Measurements from ENCODE around the gene LRRTM1. TPM values are rescaled to one million over a fixed set of nuclear protein-coding genes. Genes with fewer than 3 reads are reported as not detected.

LRRTM1 gene, protein sequence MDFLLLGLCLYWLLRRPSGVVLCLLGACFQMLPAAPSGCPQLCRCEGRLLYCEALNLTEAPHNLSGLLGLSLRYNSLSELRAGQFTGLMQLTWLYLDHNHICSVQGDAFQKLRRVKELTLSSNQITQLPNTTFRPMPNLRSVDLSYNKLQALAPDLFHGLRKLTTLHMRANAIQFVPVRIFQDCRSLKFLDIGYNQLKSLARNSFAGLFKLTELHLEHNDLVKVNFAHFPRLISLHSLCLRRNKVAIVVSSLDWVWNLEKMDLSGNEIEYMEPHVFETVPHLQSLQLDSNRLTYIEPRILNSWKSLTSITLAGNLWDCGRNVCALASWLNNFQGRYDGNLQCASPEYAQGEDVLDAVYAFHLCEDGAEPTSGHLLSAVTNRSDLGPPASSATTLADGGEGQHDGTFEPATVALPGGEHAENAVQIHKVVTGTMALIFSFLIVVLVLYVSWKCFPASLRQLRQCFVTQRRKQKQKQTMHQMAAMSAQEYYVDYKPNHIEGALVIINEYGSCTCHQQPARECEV
- 10 to 100 TPM; 20.2 to 32.1 (median 24.8) TPM for polyA plus RNA-seq (ENCODE audit: insufficient read length in 4 of 4)

- DNase-seq (ENCODE audit: low read depth in 4 of 4, low spot score in 3 of 4): no peak
These were observed at the start of gene LRRTM1 for GRCh38 chr2:80303909-80304837. Gene LRRTM1 (minus strand): TSS chr2:80304752. CDS start chr2:80303819, 933 bp downstream.

DNA sequence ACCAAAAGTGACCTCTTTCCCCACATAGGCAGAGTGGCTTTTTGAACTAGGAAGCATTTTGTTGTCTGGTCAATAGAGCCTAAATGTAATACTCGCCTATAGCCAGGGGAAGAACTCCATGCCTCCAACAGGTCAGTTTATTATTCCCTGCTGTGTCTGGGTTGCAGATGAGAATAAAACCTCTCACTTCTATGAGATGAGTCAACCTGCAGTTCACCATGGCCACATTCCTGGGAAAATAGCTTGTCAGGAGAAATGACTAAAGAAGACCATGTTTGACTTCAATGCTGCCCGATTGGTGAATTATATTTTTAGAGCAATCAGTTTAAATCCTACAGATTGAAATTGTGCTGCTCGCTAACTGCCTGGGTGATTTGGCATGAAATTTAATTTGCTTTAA is 46.7 kb upstream of the LRRTM1 start:
- no peak for DNase-seq (ENCODE audit: low read depth in 4 of 4, low spot score in 3 of 4)

DNA sequence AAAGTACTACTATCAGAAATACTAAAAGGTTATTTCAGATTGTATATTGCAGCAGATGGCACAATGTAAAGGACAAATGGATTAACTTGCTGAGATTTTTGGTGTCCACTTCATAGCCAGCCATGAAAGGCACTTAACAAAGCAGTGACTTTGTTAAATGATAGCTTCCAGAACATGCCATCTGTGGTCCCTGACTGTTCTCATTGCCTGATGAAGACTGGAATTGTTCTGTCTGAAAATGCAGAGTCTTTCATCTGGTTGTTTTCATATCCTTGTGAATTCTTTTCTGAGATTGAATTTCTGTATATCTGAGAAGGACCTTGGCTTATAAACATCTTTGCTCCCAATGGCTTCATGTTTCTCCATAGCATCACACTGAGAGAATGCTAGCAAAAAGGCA is 44.4 kb upstream of the LRRTM1 start:
- DNase-seq (ENCODE audit: low read depth in 4 of 4, low spot score in 3 of 4): no peak

- no peak for DNase-seq (ENCODE audit: low read depth in 4 of 4, low spot score in 3 of 4)
These were observed 43.5 kb upstream of the LRRTM1 start for GRCh38 chr2:80348078-80348477.

DNA sequence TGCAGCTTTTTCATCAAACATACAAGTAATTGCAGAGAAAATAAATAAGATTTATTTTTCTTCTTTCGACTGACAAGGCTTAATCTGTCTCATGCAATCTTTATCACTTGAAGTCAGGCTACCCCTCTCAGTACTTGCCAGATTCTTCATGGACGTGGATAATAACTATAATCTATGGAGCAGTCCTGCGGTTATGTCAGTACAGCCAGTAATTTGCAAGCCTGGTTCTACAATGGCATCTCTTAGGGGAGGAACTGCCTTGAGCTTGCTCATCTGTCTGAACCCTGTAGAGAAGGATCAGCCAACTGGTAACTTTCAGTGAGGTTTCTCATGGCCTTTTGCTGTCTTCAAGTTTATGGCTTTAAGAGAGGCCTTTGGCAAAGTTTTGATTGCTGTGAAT is 35.5 kb upstream of the LRRTM1 start:
- DNase-seq (ENCODE audit: low read depth in 4 of 4, low spot score in 3 of 4): no peak

- DNase-seq (ENCODE audit: low read depth in 4 of 4, low spot score in 3 of 4): no peak
These were observed 34.2 kb upstream of the LRRTM1 start for GRCh38 chr2:80338794-80339193.

- no peak for DNase-seq (ENCODE audit: low read depth in 4 of 4, low spot score in 3 of 4)
These were observed 30.9 kb upstream of the LRRTM1 start for GRCh38 chr2:80335411-80335810.

DNA sequence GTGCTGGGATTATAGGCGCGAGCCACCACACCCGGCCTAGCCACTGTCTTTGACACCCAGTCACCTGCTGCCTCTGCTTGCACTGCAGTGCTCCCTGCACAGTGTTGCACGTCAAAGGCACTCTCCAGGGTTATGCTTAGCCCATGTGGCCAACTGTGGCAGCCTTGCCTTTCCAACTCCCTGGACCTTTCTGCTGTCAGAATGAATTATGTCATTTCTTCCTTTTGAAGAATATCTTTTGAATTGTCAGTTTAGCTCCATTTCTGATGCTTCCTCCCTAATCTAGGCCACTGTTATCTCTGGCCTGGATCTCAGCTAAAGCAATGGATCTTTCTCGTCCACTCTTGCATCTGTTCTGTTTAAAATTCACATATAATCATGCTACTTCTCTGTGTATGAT is 29.3 kb upstream of the LRRTM1 start:
- DNase-seq (ENCODE audit: low read depth in 4 of 4, low spot score in 3 of 4): no peak

DNA sequence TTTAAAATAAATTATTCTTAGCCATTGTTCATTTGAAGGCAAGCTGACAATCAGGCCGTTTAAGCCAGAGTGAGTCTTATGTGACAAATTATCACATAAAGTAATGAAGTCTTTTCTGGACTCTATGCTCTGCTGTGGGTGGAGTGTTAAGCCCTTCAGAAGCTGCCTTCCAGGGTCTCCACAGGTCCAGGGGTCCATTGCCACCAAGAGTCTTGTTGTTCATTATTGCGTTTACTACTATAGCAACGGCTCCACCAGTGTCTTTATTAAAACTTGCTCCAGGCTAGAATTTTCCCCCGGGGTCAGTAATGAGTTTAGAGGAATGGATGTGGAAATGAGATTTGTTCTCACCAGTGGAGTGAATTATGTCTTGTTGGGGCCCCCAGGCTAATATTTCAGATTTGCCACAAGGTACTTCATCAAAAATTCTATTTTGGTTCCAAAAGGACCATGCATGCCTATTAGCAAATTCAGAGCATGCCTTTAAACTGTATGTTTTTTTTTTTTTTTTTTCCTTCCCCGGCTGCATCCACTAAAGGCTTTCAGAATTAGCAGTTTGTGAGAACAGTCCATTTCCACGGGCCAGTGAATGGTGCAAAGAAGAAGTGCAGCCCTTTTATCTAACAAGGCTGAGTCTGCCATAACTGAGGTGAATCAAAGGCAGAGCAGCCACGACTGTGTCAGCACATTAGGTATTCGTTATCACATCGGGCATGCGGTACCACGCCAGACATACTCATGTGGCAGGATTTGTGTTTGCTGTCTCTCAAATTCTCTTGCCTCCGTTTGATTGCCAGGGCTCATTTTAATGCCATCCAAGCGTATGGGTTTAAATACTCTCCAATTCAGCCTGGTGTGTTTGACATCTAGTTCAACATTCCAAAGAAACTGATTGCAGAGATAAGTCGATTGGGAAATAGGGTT is 26.2 kb upstream of the LRRTM1 start:
- no peak for DNase-seq (ENCODE audit: low read depth in 4 of 4, low spot score in 3 of 4)

GRCh38 chr2:80329491-80329890 is 24.9 kb upstream of the LRRTM1 start:
- no peak for DNase-seq (ENCODE audit: low read depth in 4 of 4, low spot score in 3 of 4)

DNA sequence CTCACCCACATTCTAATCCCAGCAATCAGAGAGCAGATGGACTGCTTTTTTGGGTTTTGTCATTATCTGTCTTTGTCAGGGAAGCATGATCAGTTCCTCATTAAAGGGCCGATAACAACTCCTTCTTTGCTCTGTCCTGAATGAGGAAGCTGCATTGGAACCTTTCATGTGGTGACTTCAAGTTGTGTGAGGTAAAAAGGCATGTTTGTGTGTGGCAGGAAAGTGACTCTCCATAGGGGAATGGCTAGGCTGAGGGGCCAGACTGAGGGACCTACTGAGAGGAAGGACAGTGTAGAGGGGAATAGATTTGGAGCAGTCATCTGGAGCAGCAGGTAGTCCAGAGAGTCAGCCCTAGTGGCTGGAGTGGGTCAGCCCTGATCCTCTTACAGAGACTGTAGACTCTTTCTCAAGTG is 23.6 kb upstream of the LRRTM1 start:
- DNase-seq (ENCODE audit: low read depth in 4 of 4, low spot score in 3 of 4): no peak

DNA sequence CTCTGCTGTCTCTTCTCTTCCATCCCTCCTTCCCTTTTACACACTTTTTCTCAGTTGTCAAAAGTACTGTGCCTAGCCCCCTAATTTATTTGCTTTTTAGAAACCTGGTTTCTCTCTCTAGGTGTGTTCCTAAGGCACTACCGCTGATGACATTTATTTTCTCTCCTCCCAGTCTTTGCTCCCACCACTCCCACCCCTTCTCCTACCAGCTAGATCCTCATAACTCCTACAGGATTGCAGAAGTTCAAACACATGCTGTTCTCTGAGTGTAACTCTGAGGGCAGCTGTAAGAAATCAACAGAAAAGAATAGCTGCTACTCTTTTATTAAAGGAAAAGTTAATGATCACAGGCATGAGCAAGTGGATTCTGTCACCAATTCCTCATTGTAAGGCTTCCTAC is 22.3 kb upstream of the LRRTM1 start:
- no peak for DNase-seq (ENCODE audit: low read depth in 4 of 4, low spot score in 3 of 4)

GRCh38 chr2:80326214-80326613 is 21.7 kb upstream of the LRRTM1 start:
- DNase-seq (ENCODE audit: low read depth in 4 of 4, low spot score in 3 of 4): no peak

GRCh38 chr2:80324525-80324924 is 20.0 kb upstream of the LRRTM1 start:
- DNase-seq (ENCODE audit: low read depth in 4 of 4, low spot score in 3 of 4): no peak

DNA sequence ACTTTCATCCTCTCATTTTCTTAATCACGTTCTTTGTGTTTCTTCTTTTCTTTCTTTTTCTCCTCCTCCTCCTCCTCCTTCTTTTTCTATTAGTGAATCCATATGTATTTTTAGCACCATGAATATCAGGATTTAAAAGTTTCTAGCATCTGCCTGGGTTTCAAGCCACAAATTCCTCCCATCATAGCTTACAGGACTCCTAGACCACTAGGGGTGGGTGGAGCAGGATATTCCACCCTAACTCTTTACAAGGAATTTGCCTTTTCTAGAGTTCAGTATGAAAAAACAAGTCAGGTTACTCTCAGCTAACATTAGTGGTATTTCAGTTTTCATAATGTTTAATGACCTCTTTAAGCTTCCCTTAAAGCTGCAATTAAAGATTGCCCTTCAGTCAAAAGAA is 19.1 kb upstream of the LRRTM1 start:
- DNase-seq (ENCODE audit: low read depth in 4 of 4, low spot score in 3 of 4): no peak

GRCh38 chr2:80322958-80323357 is 18.4 kb upstream of the LRRTM1 start:
- no peak for DNase-seq (ENCODE audit: low read depth in 4 of 4, low spot score in 3 of 4)

GRCh38 chr2:80322311-80322920 is 17.9 kb upstream of the LRRTM1 start:
- DNase-seq (ENCODE audit: low read depth in 4 of 4, low spot score in 3 of 4): no peak

DNA sequence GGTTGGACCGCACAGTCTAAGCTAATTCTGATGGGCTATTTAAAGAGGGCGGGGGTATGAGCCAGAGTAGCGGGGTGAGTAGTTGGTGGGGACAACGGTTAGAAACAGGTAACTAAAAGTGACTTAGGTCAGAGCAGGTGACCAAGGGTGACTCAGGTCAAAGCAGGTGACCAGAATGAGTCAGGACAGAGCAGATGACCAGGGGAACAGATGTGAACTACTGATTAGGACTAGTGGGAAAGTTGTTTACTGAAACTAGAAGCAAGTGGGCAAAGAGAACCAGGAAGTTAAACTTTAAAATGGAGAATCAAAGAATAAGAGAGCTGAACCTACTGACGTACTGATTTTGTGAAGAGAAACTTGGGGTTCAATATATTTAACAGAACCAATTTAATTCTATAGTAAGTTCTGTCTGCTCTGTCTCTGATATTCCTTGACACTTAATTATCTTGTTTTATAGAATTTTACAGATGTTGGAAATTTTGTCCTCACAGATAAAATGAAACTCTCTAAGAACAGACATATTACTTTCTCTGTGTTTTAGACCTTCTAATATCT is 7.8 kb upstream of the LRRTM1 start:
- DNase-seq (ENCODE audit: low read depth in 4 of 4, low spot score in 3 of 4): no peak

DNA sequence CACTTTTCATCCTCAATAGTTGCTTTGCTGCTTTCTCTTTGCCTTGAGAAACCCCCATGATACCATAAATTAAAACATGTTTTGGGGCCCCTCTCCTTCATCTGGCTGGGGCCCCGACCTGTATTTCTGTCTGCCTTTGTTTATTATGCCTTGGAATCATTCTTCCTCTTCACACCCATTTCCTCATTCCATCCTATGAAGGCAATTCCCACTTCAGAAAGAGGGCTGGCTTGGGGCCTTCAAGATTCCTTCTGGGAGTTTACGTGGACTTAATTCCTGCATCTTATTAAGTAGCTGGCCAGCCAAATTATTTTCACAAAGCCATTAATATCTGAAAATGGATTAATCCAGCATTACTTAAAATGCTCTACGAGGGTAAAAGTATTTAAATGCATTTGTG is 6.8 kb upstream of the LRRTM1 start:
- DNase-seq (ENCODE audit: low read depth in 4 of 4, low spot score in 3 of 4): no peak
